ENCODE results near the gene DTYMK. TPM values are rescaled to one million over a fixed set of nuclear protein-coding genes. Genes with fewer than 3 reads are reported as not detected.

The DTYMK gene
- total and polyA plus RNA-seq, 2 of the 8 experiments (the other 6 are each of a cell fraction or from before 2014, with no cell fraction given): 58.3 to 69.9 TPM

DNA sequence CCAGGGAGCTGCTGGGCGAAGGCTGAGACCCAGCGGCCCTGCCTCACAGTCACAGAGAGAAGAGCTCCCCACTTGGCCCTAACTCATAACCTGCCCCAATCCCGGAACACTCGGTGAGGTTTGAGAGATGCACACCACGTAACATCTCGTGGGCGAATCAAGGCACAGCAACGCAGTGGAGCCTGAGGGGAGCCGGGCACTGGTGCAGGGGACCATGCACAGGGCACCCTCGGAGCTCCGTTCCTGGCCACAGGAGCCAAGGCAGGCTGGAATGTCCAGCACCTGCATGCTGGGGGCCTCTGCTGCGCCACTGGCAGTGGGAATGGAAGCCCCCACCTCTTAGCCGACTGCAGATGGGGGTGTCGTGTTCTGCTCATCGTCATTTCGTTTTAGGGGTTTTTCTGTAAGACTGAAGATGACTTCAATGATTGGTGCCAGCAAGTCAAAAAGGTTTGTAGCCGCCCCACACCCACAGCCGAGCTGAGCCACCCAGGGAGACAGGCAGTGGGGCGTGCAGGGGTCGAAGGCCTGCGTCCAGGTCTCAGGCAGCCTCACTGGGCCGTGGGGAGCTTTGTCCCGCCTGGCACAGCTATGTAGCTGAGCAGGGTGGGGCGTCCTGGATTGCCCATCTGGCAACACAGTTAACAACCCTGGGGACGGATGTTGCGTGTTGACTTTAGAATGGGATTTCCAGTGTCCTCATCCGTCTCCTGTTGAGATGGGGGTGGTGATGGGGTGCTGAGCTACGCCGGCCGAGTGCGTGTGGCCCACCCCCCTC, 16.1 kb downstream of the DTYMK start (continued):
- TF ChIP-seq, protein P1, sequence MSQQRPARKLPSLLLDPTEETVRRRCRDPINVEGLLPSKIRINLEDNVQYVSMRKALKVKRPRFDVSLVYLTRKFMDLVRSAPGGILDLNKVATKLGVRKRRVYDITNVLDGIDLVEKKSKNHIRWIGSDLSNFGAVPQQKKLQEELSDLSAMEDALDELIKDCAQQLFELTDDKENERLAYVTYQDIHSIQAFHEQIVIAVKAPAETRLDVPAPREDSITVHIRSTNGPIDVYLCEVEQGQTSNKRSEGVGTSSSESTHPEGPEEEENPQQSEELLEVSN (IDR thresholded peaks at IDR 0.05): no peak
- TF ChIP-seq TEAD4 (IDR thresholded peaks at IDR 0.05; ENCODE audit: low read depth, low read length) (no peak), EGR1 (IDR thresholded peaks at IDR 0.05; ENCODE audit: borderline replicate concordance, low read depth, low read length) (no peak), NRF1 (IDR thresholded peaks at IDR 0.05; ENCODE audit: low read depth, low read length) (no peak)
